ENCODE results near the gene PEAR1. TPM values are rescaled to one million over a fixed set of nuclear protein-coding genes. Genes with fewer than 3 reads are reported as not detected.

The PEAR1 gene
- polyA plus RNA-seq, 1 of the 3 experiments (the other 2 are of a cell fraction), result 1.2 TPM

GRCh38 chr1:156931211-156931952 is 37.9 kb downstream of the PEAR1 start:
- peaks cover 0 to 10% of the 10 kb centered on the region in 2 experiments; a peak in 1 of 4 replicates for H3K4me1 ChIP-seq (ENCODE audit: control insufficient read depth in 1 of 2, insufficient read depth in 2 of 2, low read depth in 1 of 2, low read length in 1 of 2)
- H3K27me3 ChIP-seq (ENCODE audit: insufficient read depth), result no peaks in the 10 kb centered on the region
- no peak for DNase-seq
- no peaks in the 10 kb centered on the region for H3K9me2 ChIP-seq
- ChIA-PET POLR2A (no interaction called here), CTCF (interaction anchor here (1.0 to 12.9 kb wide), 8 partner anchors 20 to 273 kb away, joined by 3 to 182 read pairs (median 4); no protein-coding TSS in a partner anchor)
- WGBS (ENCODE audit: low lambda C conversion rate), result 90% methylated on average over 11 of the region's 11 CpGs
- no peak for TF ChIP-seq RFX5 (IDR thresholded peaks at IDR 0.05; ENCODE audit: low read length)
- no peak for TF ChIP-seq IRF3 (IDR thresholded peaks at IDR 0.05; ENCODE audit: low read depth, low read length)
- no peak for TF ChIP-seq FOXM1 (IDR thresholded peaks at IDR 0.05; ENCODE audit: low read depth)
- no peak for TF ChIP-seq REST (IDR thresholded peaks at IDR 0.05; ENCODE audit: low read depth, low read length)
- TF ChIP-seq, protein P1, sequence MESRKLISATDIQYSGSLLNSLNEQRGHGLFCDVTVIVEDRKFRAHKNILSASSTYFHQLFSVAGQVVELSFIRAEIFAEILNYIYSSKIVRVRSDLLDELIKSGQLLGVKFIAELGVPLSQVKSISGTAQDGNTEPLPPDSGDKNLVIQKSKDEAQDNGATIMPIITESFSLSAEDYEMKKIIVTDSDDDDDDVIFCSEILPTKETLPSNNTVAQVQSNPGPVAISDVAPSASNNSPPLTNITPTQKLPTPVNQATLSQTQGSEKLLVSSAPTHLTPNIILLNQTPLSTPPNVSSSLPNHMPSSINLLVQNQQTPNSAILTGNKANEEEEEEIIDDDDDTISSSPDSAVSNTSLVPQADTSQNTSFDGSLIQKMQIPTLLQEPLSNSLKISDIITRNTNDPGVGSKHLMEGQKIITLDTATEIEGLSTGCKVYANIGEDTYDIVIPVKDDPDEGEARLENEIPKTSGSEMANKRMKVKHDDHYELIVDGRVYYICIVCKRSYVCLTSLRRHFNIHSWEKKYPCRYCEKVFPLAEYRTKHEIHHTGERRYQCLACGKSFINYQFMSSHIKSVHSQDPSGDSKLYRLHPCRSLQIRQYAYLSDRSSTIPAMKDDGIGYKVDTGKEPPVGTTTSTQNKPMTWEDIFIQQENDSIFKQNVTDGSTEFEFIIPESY (IDR thresholded peaks at IDR 0.05; ENCODE audit: borderline replicate concordance, low read depth), result no peak
- TF ChIP-seq FOXJ3 (CRISPR knock-in tag; IDR thresholded peaks at IDR 0.05), result no peak
- no peak for TF ChIP-seq MXI1 (IDR thresholded peaks at IDR 0.05; ENCODE audit: low read depth, low read length)
- TF ChIP-seq NFIC (IDR thresholded peaks at IDR 0.05; ENCODE audit: borderline replicate concordance), result no peak
- no peak for TF ChIP-seq YY1 (IDR thresholded peaks at IDR 0.05; ENCODE audit: low read depth)
- no peak for TF ChIP-seq NRF1 (IDR thresholded peaks at IDR 0.05; ENCODE audit: low read depth, low read length)
- TF ChIP-seq EP300 (IDR thresholded peaks at IDR 0.05; ENCODE audit: borderline replicate concordance in 1 of 2, low read depth in 1 of 2, low read length in 1 of 2), result no peak
- H3F3A ChIP-seq (replicated peaks; ENCODE audit: insufficient read depth), result peaks cover 9% of the 10 kb centered on the region
- H3K9ac ChIP-seq, result no peak overlapping the region
- no peak overlapping the region for H2AFZ ChIP-seq (ENCODE audit: low read depth)
- no peaks in the 10 kb centered on the region for H4K20me1 ChIP-seq (ENCODE audit: insufficient read depth)
- H3K36me3 ChIP-seq (replicated peaks in 1 of 2; ENCODE audit: control insufficient read depth in 1 of 2, insufficient read depth in 2 of 2, low read length in 1 of 2), result peaks cover 0 to 16% of the 10 kb centered on the region in 2 experiments
- H3K27ac ChIP-seq (ENCODE audit: low read depth in 2 of 2, low read length in 1 of 2), result no peak overlapping the region
- no peak overlapping the region for H3K4me3 ChIP-seq (ENCODE audit: low read depth in 2 of 2, low read length in 1 of 2)
- no peak overlapping the region for H3K4me2 ChIP-seq
- no peaks in the 10 kb centered on the region for H3K9me3 ChIP-seq
- H3K79me2 ChIP-seq (ENCODE audit: insufficient read depth), result no peaks in the 10 kb centered on the region
